Neutrophil (primary cell): ENCODE data around the gene NFIB.

ENCODE experiments used
- H3K27ac ChIP-seq: fragments of 200-600 bp; sonication (generic); 2 replicates; pipeline ENCODE4 v1.5.1; 2016; ENCODE audit warnings: mild to moderate bottlenecking, moderate library complexity
- H3K27me3 ChIP-seq: fragments of 200-600 bp; sonication (generic); 2 replicates; pipeline ENCODE4 v1.6.0; 2016; ENCODE audit warnings: mild to moderate bottlenecking
- H3K36me3 ChIP-seq: fragments of 200-600 bp; sonication (generic); 2 replicates; pipeline ENCODE4 v1.5.1; 2017
- H3K4me1 ChIP-seq, 2 experiments: fragments of 200-600 bp in 1 of 2; sonication (generic) in 1 of 2; 1 replicate in 1 of 2; 2 replicates in 1 of 2; pipeline versions ENCODE4 v1.5.1 to v1.6.1; 2013 to 2016; ENCODE audit warnings: low read depth in 1 of 2, low read length in 1 of 2, mild to moderate bottlenecking in 1 of 2, moderate library complexity in 1 of 2; ENCODE audit not compliant: control insufficient read depth in 1 of 2, insufficient read depth in 1 of 2
- H3K4me3 ChIP-seq, 2 experiments: fragments of 200-600 bp in 1 of 2; sonication (generic) in 1 of 2; 1 replicate in 1 of 2; 2 replicates in 1 of 2; pipeline ENCODE4 v1.5.1; 2013 to 2016; ENCODE audit warnings: low read depth in 1 of 2, low read length in 1 of 2, mild to moderate bottlenecking in 1 of 2, moderate library complexity in 1 of 2
- H3K9me3 ChIP-seq: fragments of 200-600 bp; sonication (generic); 2 replicates; pipeline ENCODE4 v1.5.1; 2016
- CTCF ChIP-seq: fragments of 200-600 bp; sonication (generic); IDR thresholded peaks from 2 replicates; pipeline ENCODE4 v1.5.1; 2016; ENCODE audit warnings: antibody characterized with exemption

NFIB gene

DNA sequence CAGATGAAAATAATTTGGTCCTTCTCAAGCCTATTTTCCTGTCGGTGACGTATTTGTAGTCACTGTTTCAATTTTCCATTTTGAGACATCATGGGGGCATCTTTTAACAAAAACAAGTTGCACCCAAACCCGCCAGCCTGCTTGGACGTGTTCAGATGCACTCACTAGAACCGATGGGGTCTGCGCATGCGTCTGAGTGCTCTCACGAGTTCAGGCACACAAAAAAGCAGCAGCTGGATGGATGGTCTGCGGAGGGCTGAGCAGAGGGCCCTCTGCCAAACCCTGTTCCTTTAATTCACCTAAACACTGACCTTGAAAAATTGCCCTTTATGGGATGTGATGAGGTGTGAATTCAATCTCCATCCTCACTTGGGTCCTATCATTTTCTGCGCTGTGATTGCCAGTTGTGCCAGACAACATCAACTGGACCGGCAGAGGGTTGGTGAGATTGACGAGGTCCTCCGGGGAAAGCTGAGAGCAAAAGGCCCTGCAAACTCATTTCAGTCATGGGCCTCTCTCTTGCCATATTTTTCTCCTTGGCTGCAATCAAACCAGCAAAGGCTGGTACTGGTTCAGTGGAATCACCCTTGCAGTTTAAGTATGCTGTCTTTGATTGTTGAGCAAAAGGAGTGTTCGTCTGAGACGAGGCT is 251.9 kb downstream of the NFIB start:
- no peaks in the 10 kb centered on the region for H3K4me1 ChIP-seq
- no peak for TF ChIP-seq CTCF
- H3K27me3 ChIP-seq, result no peaks in the 10 kb centered on the region
- H3K9me3 ChIP-seq, result no peaks in the 10 kb centered on the region
- H3K36me3 ChIP-seq, result no peaks in the 10 kb centered on the region
- no peak overlapping the region for H3K4me3 ChIP-seq
- no peak overlapping the region for H3K27ac ChIP-seq

DNA sequence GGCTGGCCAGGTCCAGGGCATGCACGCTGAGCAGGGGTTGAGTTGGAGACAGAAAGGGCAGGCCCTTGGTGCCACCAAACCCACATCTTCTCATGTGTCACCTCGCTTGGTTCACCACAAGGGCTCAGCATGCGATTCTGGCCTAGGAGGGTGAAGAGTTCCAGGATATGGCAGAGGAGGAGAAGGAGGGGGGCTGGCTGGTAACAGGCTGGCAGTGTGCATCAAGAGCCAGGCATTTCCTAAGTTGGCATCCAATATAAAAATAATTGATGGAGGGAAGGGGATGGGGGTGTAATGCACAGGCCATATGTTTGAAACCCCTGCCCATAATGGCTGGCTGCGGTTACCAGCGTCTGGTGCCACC is 255.6 kb downstream of the NFIB start:
- H3K27ac ChIP-seq, result no peak overlapping the region
- no peaks in the 10 kb centered on the region for H3K27me3 ChIP-seq
- H3K9me3 ChIP-seq, result no peaks in the 10 kb centered on the region
- H3K36me3 ChIP-seq, result no peaks in the 10 kb centered on the region
- no peaks in the 10 kb centered on the region for H3K4me1 ChIP-seq
- no peak overlapping the region for H3K4me3 ChIP-seq
- TF ChIP-seq CTCF, result no peak

- H3K9me3 ChIP-seq, result no peaks in the 10 kb centered on the region
- H3K4me3 ChIP-seq, result no peak overlapping the region
- no peak for TF ChIP-seq CTCF
- H3K27me3 ChIP-seq, result no peaks in the 10 kb centered on the region
- H3K4me1 ChIP-seq, result no peaks in the 10 kb centered on the region
- no peak overlapping the region for H3K27ac ChIP-seq
- no peaks in the 10 kb centered on the region for H3K36me3 ChIP-seq
Measured at GRCh38 chr9:14057368-14058324, 256.3 kb downstream of the NFIB start.

GRCh38 chr9:14056316-14056861 is 257.6 kb downstream of the NFIB start:
- Histone ChIP-seq H3K36me3 (no peaks in the 10 kb centered on the region), H3K4me3 (no peak overlapping the region), H3K9me3 (no peaks in the 10 kb centered on the region), H3K27ac (no peak overlapping the region), H3K4me1 (no peaks in the 10 kb centered on the region), H3K27me3 (no peaks in the 10 kb centered on the region)
- TF ChIP-seq CTCF, result no peak

DNA sequence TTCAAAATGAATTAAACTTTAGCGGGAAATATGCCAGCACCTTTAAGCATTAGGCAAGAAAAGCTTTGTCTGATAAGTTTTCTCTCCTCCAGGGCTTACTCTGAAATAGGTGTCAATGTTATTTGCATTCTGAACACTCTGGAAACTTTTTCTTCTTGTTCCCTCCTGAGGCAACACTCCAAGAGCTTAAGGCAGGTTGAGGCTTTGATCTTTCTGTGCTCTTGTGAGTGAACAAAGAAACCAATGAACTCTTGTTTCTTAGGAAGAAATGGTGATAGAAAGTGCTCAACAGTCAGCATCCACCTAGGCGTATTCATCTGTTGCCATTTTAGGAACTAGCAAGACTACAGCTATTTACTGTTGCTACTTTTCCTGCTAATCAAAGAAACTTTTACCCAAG is 259.8 kb downstream of the NFIB start:
- Histone ChIP-seq H3K4me3 (no peak overlapping the region), H3K4me1 (no peaks in the 10 kb centered on the region), H3K27me3 (no peaks in the 10 kb centered on the region), H3K36me3 (no peaks in the 10 kb centered on the region), H3K9me3 (no peaks in the 10 kb centered on the region), H3K27ac (no peak overlapping the region)
- TF ChIP-seq CTCF, result no peak
